GM10266 (cell line): ENCODE results near the gene RALGPS2.

Source experiments
- DNase-seq: peaks from one replicate; pipeline ENCODE4 v3.0.0; 2012; ENCODE audit errors: extremely low spot score
- CTCF ChIP-seq: IDR thresholded peaks from 2 replicates; pipeline ENCODE4 v1.5.1; 2012; ENCODE audit warnings: mild to moderate bottlenecking, low read depth; ENCODE audit not compliant: control insufficient read depth, insufficient read depth; ENCODE audit errors: missing control alignments

RALGPS2 gene

GRCh38 chr1:178869119-178869697 lies 144.2 kb downstream of the RALGPS2 start:
- no peak for TF ChIP-seq CTCF
- no peak for DNase-seq

- TF ChIP-seq CTCF, result no peak
- no peak for DNase-seq
Measured at GRCh38 chr1:178870221-178870620, 145.2 kb downstream of the RALGPS2 start.

GRCh38 chr1:178870944-178871343 lies 145.9 kb downstream of the RALGPS2 start, which contains the start of gene ANGPTL1:
Gene ANGPTL1, minus strand, starts transcription at chr1:178871077. Its CDS starts 5,301 bp downstream, at chr1:178865776.
- DNase-seq, result no peak
- TF ChIP-seq CTCF, result no peak

- TF ChIP-seq CTCF, result no peak
- DNase-seq, result no peak
Measured at GRCh38 chr1:178871551-178872320, 146.7 kb downstream of the RALGPS2 start.

- no peak for DNase-seq
- no peak for TF ChIP-seq CTCF
Measured at GRCh38 chr1:178874966-178875365, 149.9 kb downstream of the RALGPS2 start.

- DNase-seq, result no peak
- no peak for TF ChIP-seq CTCF
Measured at GRCh38 chr1:178875936-178876335, 150.9 kb downstream of the RALGPS2 start.

GRCh38 chr1:178877896-178878295 lies 152.9 kb downstream of the RALGPS2 start:
- TF ChIP-seq CTCF, result no peak
- no peak for DNase-seq
